AG10803 (cell line): ENCODE measurements around the gene FUT8.

Source experiments
- DNase-seq: peaks from one replicate; pipeline ENCODE4 v3.0.0; 2010; ENCODE audit warnings: low read depth
- H3K4me3 ChIP-seq: 2 replicates; pipeline ENCODE4 v1.5.1; 2011; ENCODE audit warnings: mild to moderate bottlenecking, low read length, control low read depth
- CTCF ChIP-seq: conservative IDR thresholded peaks from 2 replicates; pipeline ENCODE4 v1.5.1; 2011; ENCODE audit warnings: mild to moderate bottlenecking, low read length, control low read depth, inconsistent platforms

Gene FUT8

GRCh38 chr14:65613131-65613650, 200.7 kb downstream of the FUT8 start:
- TF ChIP-seq CTCF = no peak
- H3K4me3 ChIP-seq = no peak overlapping the region
- DNase-seq = no peak

DNA sequence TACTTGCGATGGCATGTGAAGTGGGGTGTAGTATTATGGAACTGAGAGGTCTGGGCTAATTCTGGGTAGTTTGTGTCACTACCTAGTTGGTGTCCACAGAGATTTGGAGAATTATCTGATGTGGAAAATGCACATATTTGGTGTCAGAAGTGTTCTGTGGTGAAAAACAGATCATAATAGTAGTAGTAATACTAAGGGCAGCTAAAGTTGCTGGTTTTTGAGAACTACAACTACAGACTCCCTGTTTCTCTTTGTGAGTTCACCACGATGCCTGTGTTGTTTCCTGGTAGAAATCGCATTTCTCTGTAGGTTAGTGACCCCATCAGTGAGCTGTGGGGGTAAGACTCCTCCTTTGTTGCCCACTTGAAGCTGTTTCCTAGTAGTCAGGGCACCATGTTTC, 206.5 kb downstream of the FUT8 start:
- DNase-seq = no peak
- H3K4me3 ChIP-seq = no peak overlapping the region
- TF ChIP-seq CTCF = no peak

DNA sequence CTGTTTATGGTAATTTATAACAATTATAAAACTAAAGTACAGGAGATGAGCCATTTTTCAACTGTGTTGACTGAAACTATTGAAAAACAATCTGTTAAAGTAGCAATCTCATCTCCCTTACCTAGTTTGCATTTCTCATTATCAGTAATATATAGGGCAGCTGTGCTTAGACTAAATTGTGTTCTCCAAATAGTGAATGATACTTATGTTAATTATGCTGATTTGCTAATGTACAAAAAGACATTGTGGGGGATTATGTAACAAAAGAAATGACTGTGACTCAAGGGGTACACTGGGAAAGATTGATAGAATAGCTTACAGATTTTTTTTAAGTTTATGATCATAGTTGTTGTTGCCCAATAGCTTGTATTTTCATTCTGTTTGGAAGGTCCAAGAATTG, 207.7 kb downstream of the FUT8 start:
- H3K4me3 ChIP-seq = no peak overlapping the region
- no peak for TF ChIP-seq CTCF
- DNase-seq = no peak

DNA sequence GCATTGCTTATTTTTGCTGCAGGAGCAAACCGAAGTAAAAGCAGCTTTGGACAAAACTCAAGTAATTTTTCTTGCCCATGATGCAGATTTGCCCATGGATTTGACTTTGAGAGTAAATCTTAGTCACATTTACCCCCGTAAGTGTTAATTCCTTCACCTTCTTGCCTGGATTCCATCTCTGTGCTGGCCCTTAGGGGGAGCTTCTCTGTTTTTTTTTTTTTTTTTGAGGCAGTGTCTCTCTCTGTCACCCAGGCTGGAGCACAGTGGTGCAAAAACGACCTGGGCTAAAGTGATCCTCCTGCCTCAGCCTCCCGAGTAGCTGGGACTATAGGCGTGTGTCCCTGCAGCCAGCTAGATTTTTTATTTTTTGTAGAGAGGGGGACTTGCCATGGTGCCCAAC, 210.2 kb downstream of the FUT8 start:
- DNase-seq = no peak
- TF ChIP-seq CTCF = no peak
- no peak overlapping the region for H3K4me3 ChIP-seq

DNA sequence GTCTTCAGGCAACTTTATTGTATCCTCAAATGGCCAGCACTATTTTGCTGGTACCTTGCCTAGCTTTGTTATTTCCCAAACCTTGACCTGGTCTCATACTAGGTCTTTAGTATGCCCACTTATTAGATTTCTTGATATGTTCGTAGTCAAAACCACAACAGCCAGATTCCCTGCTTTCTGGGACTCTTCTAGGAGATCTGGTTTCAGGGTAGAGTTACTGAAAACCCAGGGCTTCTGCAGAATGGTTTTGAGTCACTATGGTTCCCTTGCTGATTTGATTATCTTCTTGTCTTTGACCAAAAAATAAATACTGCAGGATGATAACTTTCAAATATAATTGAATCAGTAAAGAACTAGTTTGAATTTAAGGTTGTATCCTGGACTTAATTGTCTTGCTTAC, 211.2 kb downstream of the FUT8 start:
- DNase-seq = no peak
- TF ChIP-seq CTCF = no peak
- H3K4me3 ChIP-seq = no peak overlapping the region

DNA sequence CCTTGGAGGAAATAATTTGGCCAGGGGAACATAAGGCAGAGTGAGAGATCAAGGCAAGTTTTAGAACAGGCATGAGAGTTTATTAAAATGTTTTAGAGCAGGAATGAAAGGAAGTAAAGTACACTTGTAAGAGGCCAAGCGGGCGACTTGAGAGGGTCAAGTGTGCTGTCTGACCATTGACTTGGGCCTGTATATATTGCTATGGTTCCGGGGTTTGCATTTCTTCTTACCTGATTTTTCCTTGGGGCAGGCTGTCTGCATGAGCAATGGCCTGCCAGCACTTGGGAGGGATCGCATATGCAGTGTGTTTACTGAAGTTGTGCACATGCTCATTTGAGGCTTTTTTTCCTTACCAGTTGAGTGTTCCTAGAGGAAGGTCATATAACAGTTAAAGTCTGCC, 214.8 kb downstream of the FUT8 start:
- no peak for DNase-seq
- no peak for TF ChIP-seq CTCF
- no peak overlapping the region for H3K4me3 ChIP-seq

- no peak for TF ChIP-seq CTCF
Observed at GRCh38 chr14:65628664-65629063, 216.1 kb downstream of the FUT8 start.

More at GRCh38 chr14:65628664-65629063, 216.1 kb downstream of the FUT8 start:
- no peak overlapping the region for H3K4me3 ChIP-seq
- DNase-seq = no peak
